ENCODE data around the gene CFAP70. TPM values are rescaled to one million over a fixed set of nuclear protein-coding genes. Genes with fewer than 3 reads are reported as not detected.
"Not testable (repeated sequence)": the region's sequence is repeated elsewhere in the genome, so short reads cannot be mapped to it uniquely, and the experiment has no call there.

The CFAP70 gene
- polyA plus RNA-seq, 1 experiment = 0.24 TPM

DNA sequence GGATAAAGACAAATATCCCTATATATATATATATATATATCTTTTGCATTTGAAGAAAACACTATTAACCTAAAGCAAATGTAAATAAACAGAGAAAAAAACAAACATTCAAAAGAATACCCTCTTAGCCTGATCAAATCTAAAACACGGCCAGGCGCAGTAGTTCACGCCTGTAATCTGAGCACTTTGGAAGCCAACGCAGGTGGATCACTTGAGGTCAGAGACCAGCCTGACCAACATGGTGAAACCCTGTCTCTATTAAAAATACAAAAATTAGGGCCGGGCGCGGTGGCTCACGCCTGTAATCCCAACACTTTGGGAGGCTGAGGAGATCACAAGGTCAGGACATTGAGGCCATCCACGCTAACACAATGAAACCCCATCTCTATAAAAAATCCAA is 46.0 kb upstream of the CFAP70 start:
- TF ChIP-seq, protein P1, sequence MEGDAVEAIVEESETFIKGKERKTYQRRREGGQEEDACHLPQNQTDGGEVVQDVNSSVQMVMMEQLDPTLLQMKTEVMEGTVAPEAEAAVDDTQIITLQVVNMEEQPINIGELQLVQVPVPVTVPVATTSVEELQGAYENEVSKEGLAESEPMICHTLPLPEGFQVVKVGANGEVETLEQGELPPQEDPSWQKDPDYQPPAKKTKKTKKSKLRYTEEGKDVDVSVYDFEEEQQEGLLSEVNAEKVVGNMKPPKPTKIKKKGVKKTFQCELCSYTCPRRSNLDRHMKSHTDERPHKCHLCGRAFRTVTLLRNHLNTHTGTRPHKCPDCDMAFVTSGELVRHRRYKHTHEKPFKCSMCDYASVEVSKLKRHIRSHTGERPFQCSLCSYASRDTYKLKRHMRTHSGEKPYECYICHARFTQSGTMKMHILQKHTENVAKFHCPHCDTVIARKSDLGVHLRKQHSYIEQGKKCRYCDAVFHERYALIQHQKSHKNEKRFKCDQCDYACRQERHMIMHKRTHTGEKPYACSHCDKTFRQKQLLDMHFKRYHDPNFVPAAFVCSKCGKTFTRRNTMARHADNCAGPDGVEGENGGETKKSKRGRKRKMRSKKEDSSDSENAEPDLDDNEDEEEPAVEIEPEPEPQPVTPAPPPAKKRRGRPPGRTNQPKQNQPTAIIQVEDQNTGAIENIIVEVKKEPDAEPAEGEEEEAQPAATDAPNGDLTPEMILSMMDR (IDR thresholded peaks at IDR 0.05; ENCODE audit: low read depth, low read length) = no peak
- Histone ChIP-seq H3K4me3 (ENCODE audit: low read depth, low read length) (no peak overlapping the region), H3K27ac (ENCODE audit: low read depth, low read length) (no peak overlapping the region), H3K9me3 (ENCODE audit: control insufficient read depth, insufficient read depth, low read length) (no peaks in the 10 kb centered on the region), H3K27me3 (ENCODE audit: control insufficient read depth, insufficient read depth, low read length) (no peaks in the 10 kb centered on the region)
- ChIA-PET POLR2A (no interaction called here), CTCF (no interaction called here)
- DNase-seq (ENCODE audit: low read depth, low spot score) = no peak

DNA sequence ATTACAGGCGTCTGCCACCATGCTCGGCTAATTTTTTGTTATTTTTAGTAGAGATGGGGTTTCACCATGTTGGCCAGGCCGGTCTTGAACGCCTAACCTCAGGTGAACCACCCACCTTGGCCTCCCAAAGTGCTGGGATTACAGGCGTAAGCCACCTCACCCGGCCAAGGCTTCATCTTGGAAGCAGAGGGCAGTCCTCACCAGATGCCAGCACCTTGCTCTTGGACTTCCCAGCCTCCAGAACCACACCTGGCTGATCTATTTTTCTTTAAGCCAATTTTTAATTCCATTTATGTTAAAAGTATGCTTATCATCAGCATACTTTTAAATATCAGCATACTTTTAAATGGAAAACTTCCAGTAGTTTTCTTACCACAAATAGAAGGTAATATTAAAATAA is 43.0 kb upstream of the CFAP70 start:
- CTCF ChIA-PET = interaction anchor here (0.5 kb wide), 1 partner anchor 25 kb away, joined by 4 read pairs; no protein-coding TSS in a partner anchor
- H3K27me3 ChIP-seq (ENCODE audit: control insufficient read depth, insufficient read depth, low read length) = no peaks in the 10 kb centered on the region
- POLR2A ChIA-PET = no interaction called here

DNA sequence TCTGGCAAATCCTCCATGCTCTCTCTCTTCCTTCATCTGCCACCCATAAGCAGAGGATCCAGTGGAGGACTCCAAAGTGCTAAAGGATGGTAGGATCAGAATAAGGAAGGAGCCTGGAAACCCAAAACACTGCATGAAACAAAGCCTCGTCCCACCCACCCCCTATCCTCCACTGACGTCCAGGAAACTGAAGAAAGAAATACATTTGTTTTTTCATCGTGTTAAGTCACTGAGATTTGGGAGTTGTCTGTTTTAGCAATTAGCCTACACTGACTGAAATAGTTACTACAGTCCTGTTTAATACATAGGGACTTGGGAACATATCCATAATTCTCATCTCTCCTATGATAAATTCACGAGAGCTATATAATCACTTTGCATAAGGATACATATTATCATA is 40.4 kb upstream of the CFAP70 start:
- CTCF ChIA-PET = no interaction called here
- no peak overlapping the region for H3K27ac ChIP-seq (ENCODE audit: low read depth, low read length)
- DNase-seq (ENCODE audit: low read depth, low spot score) = no peak
- no peaks in the 10 kb centered on the region for H3K9me3 ChIP-seq (ENCODE audit: control insufficient read depth, insufficient read depth, low read length)
- POLR2A ChIA-PET = no interaction called here
- H3K4me3 ChIP-seq (ENCODE audit: low read depth, low read length) = no peak overlapping the region
- TF ChIP-seq, protein P1 (IDR thresholded peaks at IDR 0.05; ENCODE audit: low read depth, low read length) = no peak
- H3K27me3 ChIP-seq (ENCODE audit: control insufficient read depth, insufficient read depth, low read length) = no peaks in the 10 kb centered on the region

More for the DNA sequence above, 43.0 kb upstream of the CFAP70 start:
- no peak for DNase-seq (ENCODE audit: low read depth, low spot score)
- TF ChIP-seq, protein P1 (IDR thresholded peaks at IDR 0.05; ENCODE audit: low read depth, low read length) = no peak
- H3K4me3 ChIP-seq (ENCODE audit: low read depth, low read length) = no peak overlapping the region
- no peak overlapping the region for H3K27ac ChIP-seq (ENCODE audit: low read depth, low read length)
- H3K9me3 ChIP-seq (ENCODE audit: control insufficient read depth, insufficient read depth, low read length) = no peaks in the 10 kb centered on the region

DNA sequence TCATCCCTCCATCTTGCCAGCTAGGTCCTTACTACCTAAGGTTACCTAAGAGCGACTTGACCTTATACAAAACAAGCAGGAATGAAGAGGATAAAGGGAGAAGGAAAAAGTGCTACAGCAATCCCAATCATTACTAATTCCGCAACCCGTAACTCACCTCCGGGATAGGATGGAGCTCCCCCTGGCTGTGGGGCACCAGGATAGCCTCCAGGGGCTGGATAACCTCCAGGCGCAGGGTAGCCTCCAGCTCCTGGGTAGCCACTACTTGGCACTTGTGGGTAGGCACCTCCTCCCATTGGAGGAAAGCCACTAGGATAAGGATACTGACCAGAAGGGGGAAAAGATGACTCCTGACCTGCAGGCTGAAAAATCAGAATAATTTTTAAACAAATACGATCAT is 39.4 kb upstream of the CFAP70 start:
- Histone ChIP-seq H3K27me3 (ENCODE audit: control insufficient read depth, insufficient read depth, low read length) (no peaks in the 10 kb centered on the region), H3K4me3 (ENCODE audit: low read depth, low read length) (no peak overlapping the region), H3K9me3 (ENCODE audit: control insufficient read depth, insufficient read depth, low read length) (no peaks in the 10 kb centered on the region), H3K27ac (ENCODE audit: low read depth, low read length) (no peak overlapping the region)
- ChIA-PET CTCF (no interaction called here), POLR2A (no interaction called here)
- DNase-seq (ENCODE audit: low read depth, low spot score) = no peak
- TF ChIP-seq, protein P1 (IDR thresholded peaks at IDR 0.05; ENCODE audit: low read depth, low read length) = peak; percentile 28; the same call in 1 of the 2 replicates

DNA sequence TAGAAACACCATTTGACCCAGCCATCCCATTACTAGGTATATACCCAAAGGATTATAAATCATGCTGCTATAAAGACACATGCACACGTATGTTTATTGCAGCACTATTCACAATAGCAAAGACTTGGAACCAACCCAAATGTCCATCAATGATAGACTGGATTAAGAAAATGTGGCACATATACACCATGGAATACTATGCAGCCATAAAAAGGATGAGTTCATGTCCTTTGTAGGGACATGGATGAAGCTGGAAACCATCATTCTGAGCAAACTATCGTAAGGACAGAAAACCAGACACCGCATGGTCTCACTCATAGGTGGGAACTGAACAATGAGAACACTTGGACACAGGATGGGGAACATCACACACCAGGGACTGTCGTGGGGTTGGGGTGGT is 35.7 kb upstream of the CFAP70 start:
- H3K9me3 ChIP-seq (ENCODE audit: control insufficient read depth, insufficient read depth, low read length); CTCF ChIA-PET; POLR2A ChIA-PET; DNase-seq (ENCODE audit: low read depth, low spot score); H3K4me3 ChIP-seq (ENCODE audit: low read depth, low read length); H3K27me3 ChIP-seq (ENCODE audit: control insufficient read depth, insufficient read depth, low read length); H3K27ac ChIP-seq (ENCODE audit: low read depth, low read length): not testable (repeated sequence)

DNA sequence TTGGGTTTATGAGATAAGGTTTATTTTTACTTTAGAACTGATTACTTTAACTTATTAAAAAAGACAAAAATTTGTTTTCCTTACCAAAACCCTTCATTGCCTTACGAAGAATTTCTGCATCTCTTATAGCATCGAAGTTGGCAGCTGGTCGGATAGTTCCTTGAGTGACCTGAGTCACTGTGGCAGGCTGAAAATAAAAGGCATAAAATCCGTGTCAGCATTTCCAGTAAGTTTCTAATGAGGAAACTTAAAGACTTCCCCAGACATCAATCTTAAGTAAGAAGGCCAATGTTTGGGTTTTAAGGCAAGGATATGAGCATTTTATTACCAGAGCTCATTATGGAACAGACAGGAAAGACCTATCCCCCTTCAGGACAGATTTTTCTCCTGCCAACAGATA is 29.6 kb upstream of the CFAP70 start:
- H3K27me3 ChIP-seq (ENCODE audit: control insufficient read depth, insufficient read depth, low read length) = no peaks in the 10 kb centered on the region
- no peaks in the 10 kb centered on the region for H3K9me3 ChIP-seq (ENCODE audit: control insufficient read depth, insufficient read depth, low read length)
- ChIA-PET CTCF (no interaction called here), POLR2A (no interaction called here)
- TF ChIP-seq, protein P1 (IDR thresholded peaks at IDR 0.05; ENCODE audit: low read depth, low read length) = no peak
- no peak overlapping the region for H3K4me3 ChIP-seq (ENCODE audit: low read depth, low read length)
- no peak for DNase-seq (ENCODE audit: low read depth, low spot score)
- H3K27ac ChIP-seq (ENCODE audit: low read depth, low read length) = no peak overlapping the region
